D721Med (cell line): ENCODE results near the gene FMN1.

Source experiments
- DNase-seq: peaks from one replicate; pipeline ENCODE4 v3.0.0; 2011; ENCODE audit warnings: low spot score; ENCODE audit not compliant: insufficient read length
- FAIRE-seq: peaks from 2 replicates; lab custom pipeline; 2011; peaks lifted over from hg19 to GRCh38; lab: Jason Lieb, UNC
- CTCF ChIP-seq: IDR thresholded peaks from 2 replicates; pipeline ENCODE4 v1.5.1; 2012; ENCODE audit warnings: mild to moderate bottlenecking, control low read depth; ENCODE audit not compliant: insufficient read depth; ENCODE audit errors: missing control alignments

FMN1 gene

GRCh38 chr15:33114374-33114717, 80.2 kb downstream of the FMN1 start:
- TF ChIP-seq CTCF, result no peak
- FAIRE-seq (no peak), DNase-seq (no peak)

GRCh38 chr15:33113666-33114373, 80.7 kb downstream of the FMN1 start:
- DNase-seq (no peak), FAIRE-seq (no peak)
- TF ChIP-seq CTCF, result no peak

GRCh38 chr15:33112541-33113105, 81.9 kb downstream of the FMN1 start:
- DNase-seq (no peak), FAIRE-seq (no peak)
- TF ChIP-seq CTCF, result no peak

- TF ChIP-seq CTCF, result no peak
- DNase-seq (no peak), FAIRE-seq (no peak)
These were observed 83.5 kb downstream of the FMN1 start for GRCh38 chr15:33111041-33111451.

GRCh38 chr15:33109345-33109744, 85.2 kb downstream of the FMN1 start:
- no peak for TF ChIP-seq CTCF
- FAIRE-seq, result no peak
- DNase-seq, result no peak

GRCh38 chr15:33108518-33108917, 86.0 kb downstream of the FMN1 start:
- FAIRE-seq (no peak), DNase-seq (no peak)
- no peak for TF ChIP-seq CTCF

- TF ChIP-seq CTCF, result no peak
- DNase-seq, result no peak
- FAIRE-seq, result no peak
These were observed 86.6 kb downstream of the FMN1 start for GRCh38 chr15:33107950-33108349.
